Endodermal cell (in vitro differentiated cells): Measurements from ENCODE around the gene PRODH2. TPM values are rescaled to one million over a fixed set of nuclear protein-coding genes. Genes with fewer than 3 reads are reported as not detected.

Experiments
- DNase-seq: peaks from one replicate; pipeline ENCODE4 v3.0.0-alpha.2; 2017
- H3K27ac ChIP-seq: 2 replicates; pipeline ENCODE4 v1.5.1; 2013; ENCODE audit warnings: mild to moderate bottlenecking, low read depth, low read length, moderate library complexity
- H3K27me3 ChIP-seq: 2 replicates; pipeline ENCODE4 v1.6.1; 2013; ENCODE audit warnings: mild to moderate bottlenecking, low read length, moderate library complexity; ENCODE audit not compliant: insufficient read depth, control insufficient read depth, poor library complexity, severe bottlenecking
- H3K36me3 ChIP-seq: 2 replicates; pipeline ENCODE4 v1.7.0; 2013; ENCODE audit warnings: mild to moderate bottlenecking, low read length, moderate library complexity; ENCODE audit not compliant: control insufficient read depth, insufficient read depth
- H3K4me1 ChIP-seq: one replicate; pipeline ENCODE4 v1.7.0; 2013; ENCODE audit warnings: low read length; ENCODE audit not compliant: control insufficient read depth, insufficient read depth
- H3K4me3 ChIP-seq: 2 replicates; pipeline ENCODE4 v1.5.1; 2013; ENCODE audit warnings: mild to moderate bottlenecking, low read length, moderate library complexity
- H3K9ac ChIP-seq: 2 replicates; pipeline ENCODE4 v1.6.1; 2013; ENCODE audit warnings: mild to moderate bottlenecking, low read length, moderate library complexity; ENCODE audit not compliant: poor library complexity, severe bottlenecking; ENCODE audit errors: extremely low read depth
- H3K9me3 ChIP-seq: 2 replicates; pipeline ENCODE4 v1.6.1; 2013; ENCODE audit warnings: mild to moderate bottlenecking, low read length, moderate library complexity; ENCODE audit not compliant: control insufficient read depth
- H3K27ac Mint-ChIP-seq: 2 replicates; pipeline ENCODE4 v1.8.0; 2020; ENCODE audit warnings: mixed read lengths
- H3K27me3 Mint-ChIP-seq: 2 replicates; pipeline ENCODE4 v1.8.0; 2021; ENCODE audit warnings: mild to moderate bottlenecking, mixed read lengths; ENCODE audit not compliant: insufficient read depth
- H3K36me3 Mint-ChIP-seq: 2 replicates; pipeline ENCODE4 v1.8.0; 2020; ENCODE audit warnings: low read depth, mixed read lengths
- H3K4me1 Mint-ChIP-seq: 2 replicates; pipeline ENCODE4 v1.8.0; 2020; ENCODE audit warnings: mixed read lengths
- H3K4me3 Mint-ChIP-seq: 2 replicates; pipeline ENCODE4 v1.8.0; 2020; ENCODE audit warnings: mild to moderate bottlenecking, moderate library complexity, mixed read lengths
- H3K9me3 Mint-ChIP-seq: 2 replicates; pipeline ENCODE4 v1.8.0; 2020; ENCODE audit warnings: mild to moderate bottlenecking, mixed read lengths
- WGBS, 2 experiments: methylation state at CpG; one replicate each; pipeline versions ENCODE4 v1.1.5 to v1.1.7; 2013; ENCODE audit warnings: missing lambda C conversion rate in 2 of 2, mixed read lengths in 1 of 2; ENCODE audit not compliant: insufficient coverage in 1 of 2, insufficient read length in 1 of 2; 5-methylcytosine and 5-hydroxymethylcytosine counted together
- total RNA-seq, 2 donors: library from RNA; stranded (reverse); fragmentation: NEBNext Ultra II Directional in 1 of 2; extraction: Animal tissue kit (Norgen Biotek cat#: 25700) in 1 of 2; gene quantifications; 2 replicates in 1 of 2; 3 replicates in 1 of 2; pipeline ENCODE4 v1.2.1, GENCODE V29; 2021
- TF ChIP-seq, protein P1 (sequence below): fragments of 200-600 bp; sonication (generic); conservative IDR thresholded peaks from 2 replicates; pipeline ENCODE4 v1.5.0; 2021; ENCODE audit warnings: antibody characterized with exemption, mild to moderate bottlenecking

The PRODH2 gene
- total RNA-seq, 2 donors from 2014 or later = 1.0 to 1.5 TPM

DNA sequence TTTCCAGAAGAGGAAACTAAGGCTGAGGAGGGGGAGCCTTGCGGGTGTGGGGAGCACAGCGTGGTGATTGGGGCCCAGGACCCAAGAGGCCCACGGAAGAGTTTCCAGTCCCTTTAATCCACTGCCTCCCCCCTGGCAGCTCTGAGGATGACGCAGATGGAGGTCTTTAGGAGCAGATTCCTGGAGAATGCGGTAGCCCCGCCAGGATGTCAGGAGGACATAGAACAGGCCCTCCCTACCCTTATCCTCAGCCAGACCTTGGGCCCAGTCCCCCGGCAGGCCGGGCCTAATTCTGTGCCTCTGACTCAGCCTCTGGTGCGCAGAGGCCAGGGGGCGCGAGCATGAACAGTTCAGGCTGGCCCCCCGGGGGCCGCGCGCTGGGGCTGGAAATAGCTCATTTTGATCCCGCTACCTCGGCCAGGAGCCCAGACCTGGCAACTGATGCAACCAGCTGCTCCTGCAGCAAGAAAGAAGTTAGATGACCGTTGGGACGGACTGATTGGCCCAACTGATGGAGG lies 55.4 kb downstream of the PRODH2 start:
- peak overlapping the region; percentile 79 for H3K27ac Mint-ChIP-seq

DNA sequence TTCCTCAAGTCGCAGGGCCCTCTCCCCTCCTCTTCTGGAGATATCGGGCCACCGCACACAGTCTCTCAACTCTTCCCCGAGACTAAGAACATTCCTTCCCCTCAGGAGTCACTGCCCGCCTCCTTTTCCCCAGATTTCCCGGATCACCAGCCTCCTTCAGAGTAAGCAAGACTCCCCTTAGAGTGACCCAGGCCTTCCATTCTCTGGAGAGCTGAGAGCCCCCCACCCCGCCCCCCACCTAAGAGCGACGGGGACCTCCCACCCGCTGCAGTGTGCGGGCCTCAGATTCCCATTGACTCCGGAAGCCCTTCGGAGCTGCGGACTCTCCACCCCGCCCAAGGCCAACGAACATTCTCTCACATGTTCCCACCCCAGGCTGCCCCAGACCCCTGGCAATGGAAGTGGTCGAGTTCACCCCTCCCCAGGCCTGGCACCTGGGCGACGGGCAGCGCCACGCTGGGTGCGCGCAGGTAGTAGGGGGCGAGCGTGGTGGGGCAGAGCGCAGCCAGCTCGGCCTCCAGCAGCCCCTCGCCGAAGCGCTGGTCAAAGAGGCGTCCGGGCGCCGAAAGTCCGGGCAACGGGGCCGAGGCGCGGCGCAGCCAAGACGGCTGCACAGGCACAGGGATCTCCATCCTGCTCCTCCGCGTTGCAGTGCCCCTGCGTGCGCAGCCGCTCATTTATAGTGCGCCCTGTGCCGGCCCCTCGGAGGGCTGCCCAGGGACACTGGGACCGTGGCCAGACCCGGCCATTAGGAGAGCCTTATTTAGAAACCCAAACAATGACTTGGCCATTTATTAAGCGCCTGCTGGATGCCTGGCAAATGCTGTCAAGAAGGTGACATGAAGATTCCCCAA lies 56.0 kb downstream of the PRODH2 start, which contains the start of gene HSPB6:
HSPB6 (minus strand) TSS at position 653 of the 854 bp plus-strand sequence; CDS start at position 632, 21 bp downstream.
- no peak within 1 kb of the TSS for H3K9ac ChIP-seq
- H3K4me1 ChIP-seq = no peaks in the 10 kb centered on the region
- Mint-ChIP-seq H3K4me3 (peak within 1 kb of the TSS; percentile 91), H3K9me3 (no peaks in the 10 kb centered on the region), H3K27ac (peak within 1 kb of the TSS; percentile 84), H3K4me1 (peaks cover 8% of the 10 kb centered on the region), H3K27me3 (peaks cover 25% of the 10 kb centered on the region), H3K36me3 (peaks cover 13% of the 10 kb centered on the region)
- peak within 1 kb of the TSS; percentile 69 for H3K27ac ChIP-seq
- peaks cover 7% of the 10 kb centered on the region for H3K27me3 ChIP-seq
- no peaks in the 10 kb centered on the region for H3K9me3 ChIP-seq
- peak within 1 kb of the TSS; percentile 100 for H3K4me3 ChIP-seq
- TF ChIP-seq, protein P1, sequence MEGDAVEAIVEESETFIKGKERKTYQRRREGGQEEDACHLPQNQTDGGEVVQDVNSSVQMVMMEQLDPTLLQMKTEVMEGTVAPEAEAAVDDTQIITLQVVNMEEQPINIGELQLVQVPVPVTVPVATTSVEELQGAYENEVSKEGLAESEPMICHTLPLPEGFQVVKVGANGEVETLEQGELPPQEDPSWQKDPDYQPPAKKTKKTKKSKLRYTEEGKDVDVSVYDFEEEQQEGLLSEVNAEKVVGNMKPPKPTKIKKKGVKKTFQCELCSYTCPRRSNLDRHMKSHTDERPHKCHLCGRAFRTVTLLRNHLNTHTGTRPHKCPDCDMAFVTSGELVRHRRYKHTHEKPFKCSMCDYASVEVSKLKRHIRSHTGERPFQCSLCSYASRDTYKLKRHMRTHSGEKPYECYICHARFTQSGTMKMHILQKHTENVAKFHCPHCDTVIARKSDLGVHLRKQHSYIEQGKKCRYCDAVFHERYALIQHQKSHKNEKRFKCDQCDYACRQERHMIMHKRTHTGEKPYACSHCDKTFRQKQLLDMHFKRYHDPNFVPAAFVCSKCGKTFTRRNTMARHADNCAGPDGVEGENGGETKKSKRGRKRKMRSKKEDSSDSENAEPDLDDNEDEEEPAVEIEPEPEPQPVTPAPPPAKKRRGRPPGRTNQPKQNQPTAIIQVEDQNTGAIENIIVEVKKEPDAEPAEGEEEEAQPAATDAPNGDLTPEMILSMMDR = no peak
- DNase-seq = peak; percentile 76
- WGBS, 2 experiments = 70 to 79% methylated on average over 23 to 52 of the region's 52 CpGs
- H3K36me3 ChIP-seq = peaks cover 18% of the 10 kb centered on the region

More for the DNA sequence above, 55.4 kb downstream of the PRODH2 start:
- no peaks in the 10 kb centered on the region for H3K4me1 ChIP-seq
- peaks cover 24% of the 10 kb centered on the region for H3K36me3 ChIP-seq
- H3K4me3 Mint-ChIP-seq = peak overlapping the region; percentile 91
- H3K27me3 ChIP-seq = peaks cover 7% of the 10 kb centered on the region
- H3K4me3 ChIP-seq = peak overlapping the region; percentile 100
- H3K9ac ChIP-seq = no peak overlapping the region
- H3K27ac ChIP-seq = peak overlapping the region; percentile 69
- TF ChIP-seq, protein P1 = no peak
- no peaks in the 10 kb centered on the region for H3K9me3 Mint-ChIP-seq
- peaks cover 18% of the 10 kb centered on the region for H3K36me3 Mint-ChIP-seq
- DNase-seq = no peak
- WGBS, 2 experiments = 34 to 36% methylated on average over 12 to 19 of the region's 19 CpGs
- H3K27me3 Mint-ChIP-seq = peaks cover 25% of the 10 kb centered on the region
- H3K4me1 Mint-ChIP-seq = peaks cover 8% of the 10 kb centered on the region
- no peaks in the 10 kb centered on the region for H3K9me3 ChIP-seq

- peaks cover 7% of the 10 kb centered on the region for H3K27me3 ChIP-seq
- TF ChIP-seq, protein P1 = no peak
- Mint-ChIP-seq H3K27me3 (peaks cover 25% of the 10 kb centered on the region), H3K27ac (peak overlapping the region; percentile 84), H3K4me3 (peak overlapping the region; percentile 91), H3K4me1 (peaks cover 8% of the 10 kb centered on the region), H3K36me3 (peaks cover 7% of the 10 kb centered on the region), H3K9me3 (no peaks in the 10 kb centered on the region)
- H3K27ac ChIP-seq = no peak overlapping the region
- WGBS, 2 experiments = 48 to 79% methylated on average over 16 to 74 of the region's 74 CpGs
- peak; percentile 60 for DNase-seq
- no peaks in the 10 kb centered on the region for H3K4me1 ChIP-seq
- H3K9me3 ChIP-seq = no peaks in the 10 kb centered on the region
- peaks cover 13% of the 10 kb centered on the region for H3K36me3 ChIP-seq
- no peak overlapping the region for H3K4me3 ChIP-seq
- H3K9ac ChIP-seq = no peak overlapping the region
Measured at GRCh38 chr19:35755550-35756376, 56.9 kb downstream of the PRODH2 start.
